GM12892 (cell line): ENCODE results near the gene MXRA7.

Experiments
- POLR2A ChIP-seq: IDR thresholded peaks from 2 replicates; pipeline ENCODE4 v1.6.1; 2011; ENCODE audit warnings: low read depth, low read length, control low read depth
- POLR2AphosphoS5 ChIP-seq: IDR thresholded peaks from 2 replicates; pipeline ENCODE4 v1.6.1; 2011; ENCODE audit warnings: low read depth, low read length, control low read depth
- TAF1 ChIP-seq: IDR thresholded peaks from 2 replicates; pipeline ENCODE4 v1.6.1; 2011; ENCODE audit warnings: low read depth, mild to moderate bottlenecking, control low read depth, low read length, borderline replicate concordance

GRCh38 chr17:76685366-76685765 is 25.4 kb downstream of the MXRA7 start:
- TF ChIP-seq POLR2A (no peak), POLR2AphosphoS5 (no peak), TAF1 (no peak)
